BLaER1 treated with 17β-estradiol and CSF1 and Interleukin-3, amounts not matched to agents 10 nM and 100 nM (cell line): ENCODE measurements around the gene NUAK2.

ENCODE experiments used
- H3K27ac ChIP-seq, 11 experiments: shearing (Covaris generic); formaldehyde crosslinking; 2 replicates each; pipeline ENCODE4 v1.8.1; 2022
- H3K27me3 ChIP-seq, 11 experiments: shearing (Covaris generic); formaldehyde crosslinking; 2 replicates each; pipeline ENCODE4 v1.8.1; 2022
- H3K36me3 ChIP-seq, 11 experiments: shearing (Covaris generic); formaldehyde crosslinking; 2 replicates each; pipeline ENCODE4 v1.8.1; 2022
- H3K4me1 ChIP-seq, 10 experiments: shearing (Covaris generic); formaldehyde crosslinking; 2 replicates each; pipeline ENCODE4 v1.8.1; 2022
- H3K4me2 ChIP-seq, 11 experiments: shearing (Covaris generic); formaldehyde crosslinking; 2 replicates each; pipeline ENCODE4 v1.8.1; 2022
- H3K4me3 ChIP-seq, 10 experiments: shearing (Covaris generic); formaldehyde crosslinking; 2 replicates each; pipeline ENCODE4 v1.8.1; 2022
- H3K9ac ChIP-seq, 11 experiments: shearing (Covaris generic); formaldehyde crosslinking; 2 replicates each; pipeline ENCODE4 v1.8.1; 2022
- H3K9me3 ChIP-seq, 11 experiments: shearing (Covaris generic); formaldehyde crosslinking; replicated peaks in 1 of 11; 2 replicates each; pipeline ENCODE4 v1.8.1; 2022
- H4K20me1 ChIP-seq, 11 experiments: shearing (Covaris generic); formaldehyde crosslinking; 2 replicates each; pipeline ENCODE4 v1.8.1; 2022
- Cebpa-rat ChIP-seq, 11 experiments: shearing (Covaris generic); IDR thresholded peaks; 2 replicates each; pipeline ENCODE4 v1.8.1; 2022

NUAK2 gene

DNA sequence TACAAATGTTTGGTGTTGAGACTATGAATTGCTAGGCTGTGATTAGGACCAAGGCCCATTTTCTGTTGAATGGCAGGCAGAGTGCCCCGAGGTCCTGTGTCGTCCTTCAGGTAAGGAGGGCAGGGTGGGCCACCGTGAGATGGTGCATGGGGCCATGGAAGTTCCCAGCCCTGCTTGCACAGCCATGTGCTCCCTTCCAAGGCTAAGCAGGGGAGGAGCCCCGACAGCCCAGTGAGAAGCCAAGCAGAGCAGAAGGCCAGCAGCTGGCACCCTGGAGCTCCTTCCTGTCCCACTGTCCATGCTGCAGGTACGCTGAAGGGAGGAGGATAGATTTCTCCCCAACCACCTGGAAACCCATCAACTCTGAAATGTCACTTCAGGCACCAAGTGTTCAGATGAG lies 8.2 kb upstream of the NUAK2 start:
- no peak for TF ChIP-seq Cebpa-rat (IDR thresholded peaks at IDR 0.05)
- Histone ChIP-seq H3K36me3 (no peaks in the 10 kb centered on the region), H3K9me3 (no peaks in the 10 kb centered on the region), H3K27ac (no peak overlapping the region), H3K4me2 (no peak overlapping the region), H4K20me1 (peaks cover 0 to 14% (median 0%) of the 10 kb centered on the region in 11 experiments; a peak in 5 of 22 replicates), H3K9ac (no peak overlapping the region), H3K27me3 (peaks cover 0 to 9% (median 4%) of the 10 kb centered on the region in 11 experiments; a peak in 10 of 22 replicates), H3K4me3 (no peak overlapping the region), H3K4me1 (no peaks in the 10 kb centered on the region)

DNA sequence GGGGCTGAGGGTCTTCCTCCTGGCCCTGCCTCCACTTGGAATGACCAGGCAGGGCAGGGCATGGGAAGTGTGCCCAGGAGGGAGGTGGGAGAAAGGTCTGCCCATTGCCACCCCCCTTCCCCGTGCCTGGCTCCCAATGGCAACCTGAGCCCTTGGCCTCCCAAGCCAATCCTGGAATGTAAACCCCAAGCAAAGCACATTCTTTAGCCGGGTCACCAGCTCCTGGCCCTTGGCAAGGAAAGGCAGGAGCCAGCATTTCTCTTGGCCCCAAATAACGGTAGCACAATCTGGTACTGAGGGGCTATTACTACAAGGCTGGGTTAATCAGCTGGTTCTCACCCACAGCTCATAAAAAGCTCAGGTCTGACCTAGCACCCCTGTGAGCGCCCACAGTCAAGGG lies 6.9 kb upstream of the NUAK2 start:
- H3K27me3 ChIP-seq: peaks cover 4 to 22% (median 15%) of the 10 kb centered on the region in 11 experiments
- H3K4me3 ChIP-seq: no peak overlapping the region
- H3K9me3 ChIP-seq: no peaks in the 10 kb centered on the region
- no peak overlapping the region for H3K9ac ChIP-seq
- peaks cover 0 to 14% (median 0%) of the 10 kb centered on the region in 11 experiments; a peak in 4 of 22 replicates for H4K20me1 ChIP-seq
- no peaks in the 10 kb centered on the region for H3K4me1 ChIP-seq
- no peak overlapping the region for H3K27ac ChIP-seq
- no peak overlapping the region for H3K4me2 ChIP-seq
- no peak for TF ChIP-seq Cebpa-rat (IDR thresholded peaks at IDR 0.05)
- no peaks in the 10 kb centered on the region for H3K36me3 ChIP-seq

DNA sequence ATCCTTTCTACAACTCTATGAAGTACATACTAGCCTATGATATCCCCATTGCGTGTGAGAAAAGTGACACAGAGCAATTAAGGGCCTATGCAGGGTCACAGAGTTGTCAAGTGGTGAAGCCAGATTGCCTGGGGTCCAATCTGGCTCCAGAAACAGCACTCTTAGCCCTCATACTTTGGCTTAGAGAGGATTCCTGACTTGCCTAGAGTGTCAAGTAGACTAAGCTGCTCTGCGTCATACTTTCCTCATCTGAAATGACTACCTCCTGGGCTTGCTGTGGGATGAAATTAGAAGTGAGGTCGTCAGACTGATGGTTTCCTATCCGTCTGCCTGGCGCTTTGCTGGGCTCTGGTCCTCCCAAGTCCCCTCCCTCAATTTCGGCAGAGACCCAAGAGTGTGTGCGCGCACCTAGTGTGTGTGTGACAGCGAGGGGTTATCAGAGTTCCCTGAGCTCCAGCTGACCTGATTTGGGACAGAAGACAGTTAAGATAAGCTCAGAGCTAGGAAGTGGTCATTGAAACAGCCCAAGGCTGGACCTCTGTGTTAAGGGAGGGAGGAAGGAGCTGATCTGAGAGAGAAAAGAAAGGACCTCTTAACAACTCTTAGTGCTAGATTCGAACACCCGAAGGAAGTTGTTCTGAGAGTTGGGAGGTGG lies 5.4 kb upstream of the NUAK2 start:
- Histone ChIP-seq H3K4me3 (no peak overlapping the region), H3K27me3 (peaks cover 19 to 37% (median 30%) of the 10 kb centered on the region in 11 experiments), H3K36me3 (no peaks in the 10 kb centered on the region), H3K4me2 (no peak overlapping the region), H3K9ac (no peak overlapping the region), H4K20me1 (peaks cover 0 to 14% (median 0%) of the 10 kb centered on the region in 11 experiments; a peak in 4 of 22 replicates), H3K4me1 (peaks cover 0 to 2% (median under 1%) of the 10 kb centered on the region in 10 experiments; a peak in 5 of 20 replicates), H3K27ac (no peak overlapping the region), H3K9me3 (peaks cover 0 to 6% (median 2%) of the 10 kb centered on the region in 11 experiments; a peak in 9 of 22 replicates)
- no peak for TF ChIP-seq Cebpa-rat (IDR thresholded peaks at IDR 0.05)

DNA sequence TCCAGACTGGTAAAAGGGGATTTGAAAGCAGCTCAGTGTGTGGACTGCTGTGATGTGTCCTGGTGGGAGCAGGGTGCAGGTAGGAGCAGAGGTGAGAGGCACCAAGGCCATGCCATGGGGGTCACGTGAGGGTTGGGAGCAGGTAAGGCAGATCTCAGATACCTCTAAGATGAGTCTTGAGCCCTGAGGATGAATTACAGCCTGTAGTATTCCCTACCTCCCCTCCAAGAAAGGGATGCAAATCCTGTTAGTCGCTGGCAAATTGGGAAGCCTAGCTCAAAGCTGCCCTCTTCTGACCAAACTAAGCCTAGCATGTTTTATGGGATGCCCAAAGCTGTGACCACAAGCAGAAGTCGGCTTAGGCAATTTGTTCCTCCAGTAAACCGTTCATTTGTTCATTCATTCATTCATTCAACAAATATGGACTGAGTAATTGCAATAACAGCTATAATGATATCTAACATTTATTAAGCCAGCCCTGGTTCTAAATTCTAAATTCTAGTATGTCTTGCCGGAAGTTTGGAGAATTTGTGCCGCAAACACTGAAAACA lies 3.9 kb upstream of the NUAK2 start:
- H3K4me2 ChIP-seq: 0 out of 22 replicates have a peak overlapping the region, but pooled peaks of 1 of the 11 experiments have one; percentile 20

DNA sequence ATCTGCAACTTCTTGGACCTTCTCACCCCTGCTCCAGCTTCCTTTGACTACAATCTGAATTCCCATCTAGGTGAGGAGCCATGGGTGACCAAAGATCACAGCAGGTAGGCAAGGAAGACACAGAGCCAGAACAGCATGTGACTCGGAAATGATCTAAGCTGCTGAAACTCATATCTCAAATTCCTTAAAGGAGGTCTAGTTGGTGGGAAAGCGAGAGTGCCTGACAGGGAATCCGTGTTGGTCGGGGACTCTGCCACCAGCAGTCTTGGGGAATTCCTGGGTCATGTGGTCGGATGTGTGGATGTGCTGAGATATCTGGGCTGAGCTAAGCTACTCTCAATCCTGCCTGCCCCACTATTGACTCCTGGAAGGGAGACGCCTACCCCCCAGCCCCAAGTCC lies 3.2 kb upstream of the NUAK2 start:
- H3K27me3 ChIP-seq: peaks cover 34 to 59% (median 51%) of the 10 kb centered on the region in 11 experiments
- peaks cover 10 to 22% (median 20%) of the 10 kb centered on the region in 10 experiments; a peak in 19 of 20 replicates for H3K4me1 ChIP-seq
- H3K4me3 ChIP-seq: no peak overlapping the region
- H3K27ac ChIP-seq: no peak overlapping the region
- H4K20me1 ChIP-seq: peaks cover 0 to 12% (median 0%) of the 10 kb centered on the region in 11 experiments; a peak in 3 of 22 replicates
- H3K9me3 ChIP-seq: peaks cover 0 to 11% (median 5%) of the 10 kb centered on the region in 11 experiments; a peak in 10 of 22 replicates
- no peak for TF ChIP-seq Cebpa-rat (IDR thresholded peaks at IDR 0.05)
- H3K4me2 ChIP-seq: 0 out of 22 replicates have a peak overlapping the region, but pooled peaks of 1 of the 11 experiments have one; percentile 20
- no peak overlapping the region; a peak in 1 of 22 replicates for H3K9ac ChIP-seq
- H3K36me3 ChIP-seq: no peaks in the 10 kb centered on the region

More for the DNA sequence above, 3.9 kb upstream of the NUAK2 start:
- Histone ChIP-seq H3K9ac (no peak overlapping the region), H3K27me3 (peaks cover 34 to 52% (median 46%) of the 10 kb centered on the region in 11 experiments), H4K20me1 (peaks cover 0 to 14% (median 0%) of the 10 kb centered on the region in 11 experiments; a peak in 4 of 22 replicates), H3K4me3 (no peak overlapping the region), H3K4me1 (peaks cover 10 to 16% (median 15%) of the 10 kb centered on the region in 10 experiments; a peak in 19 of 20 replicates), H3K27ac (no peak overlapping the region), H3K9me3 (peaks cover 0 to 11% (median 5%) of the 10 kb centered on the region in 11 experiments; a peak in 10 of 22 replicates), H3K36me3 (no peaks in the 10 kb centered on the region)
- no peak for TF ChIP-seq Cebpa-rat (IDR thresholded peaks at IDR 0.05)

DNA sequence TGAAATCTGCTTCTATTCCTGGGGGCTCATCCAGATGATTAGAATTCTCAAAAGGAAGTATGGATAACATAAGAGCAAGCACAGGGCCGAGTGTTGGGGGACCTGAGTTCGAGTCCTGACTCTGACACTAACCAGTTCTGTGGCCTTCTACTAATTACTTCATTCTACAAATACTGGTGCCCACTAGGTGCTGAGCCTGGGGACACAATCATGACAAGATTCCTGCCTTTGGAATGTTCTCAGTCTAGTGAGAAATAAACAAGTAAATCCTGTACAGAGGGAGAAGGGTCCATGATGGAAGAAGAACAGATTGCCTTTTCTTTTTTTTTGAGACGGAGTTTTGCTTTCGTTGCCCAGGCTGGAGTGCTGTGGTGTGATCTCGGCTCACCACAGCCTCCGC lies 2.2 kb upstream of the NUAK2 start:
- H3K27ac ChIP-seq: no peak overlapping the region
- no peak for TF ChIP-seq Cebpa-rat (IDR thresholded peaks at IDR 0.05)
- peaks cover 0 to 11% (median 0%) of the 10 kb centered on the region in 11 experiments; a peak in 3 of 22 replicates for H4K20me1 ChIP-seq

DNA sequence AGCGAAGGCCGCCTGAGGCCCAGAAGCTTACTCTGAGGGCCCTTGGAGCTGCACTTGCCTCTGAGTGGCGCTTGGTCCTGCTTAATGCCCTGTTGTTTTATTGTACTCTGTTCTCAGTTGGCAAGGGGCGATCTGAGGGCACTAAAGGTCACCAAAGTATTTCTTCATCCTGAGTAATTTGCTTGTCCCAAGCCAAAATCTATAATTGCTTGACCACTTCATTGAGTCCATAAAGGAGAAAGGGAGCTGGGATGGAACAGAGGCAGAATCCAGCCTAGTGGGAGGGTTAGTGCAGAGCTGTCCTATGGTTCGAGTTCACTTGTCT lies 376 bp upstream of the NUAK2 start:
- no peak overlapping the region; a peak in 1 of 22 replicates for H3K9ac ChIP-seq
- H3K27me3 ChIP-seq: peaks cover 34 to 78% (median 64%) of the 10 kb centered on the region in 11 experiments
- H3K4me1 ChIP-seq: peaks cover 10 to 50% (median 32%) of the 10 kb centered on the region in 10 experiments; a peak in 19 of 20 replicates
- no peak for TF ChIP-seq Cebpa-rat (IDR thresholded peaks at IDR 0.05)
- H3K27ac ChIP-seq: no peak overlapping the region
- H3K9me3 ChIP-seq: peaks cover 0 to 11% (median 5%) of the 10 kb centered on the region in 11 experiments; a peak in 10 of 22 replicates
- H3K4me2 ChIP-seq: peak overlapping the region; percentile 74 to 96 (median 86)
- peaks cover 0 to 11% (median 0%) of the 10 kb centered on the region in 11 experiments; a peak in 4 of 22 replicates for H4K20me1 ChIP-seq
- no peaks in the 10 kb centered on the region for H3K36me3 ChIP-seq
- H3K4me3 ChIP-seq: peak overlapping the region in 9 of 10 experiments; percentile 28 to 78 (median 61); a peak in 15 of 20 replicates

More for the DNA sequence above, 2.2 kb upstream of the NUAK2 start:
- Histone ChIP-seq H3K36me3 (no peaks in the 10 kb centered on the region), H3K9ac (no peak overlapping the region), H3K4me2 (no peak overlapping the region), H3K4me3 (no peak overlapping the region), H3K4me1 (peaks cover 10 to 32% (median 29%) of the 10 kb centered on the region in 10 experiments; a peak in 19 of 20 replicates), H3K9me3 (peaks cover 0 to 11% (median 5%) of the 10 kb centered on the region in 11 experiments; a peak in 10 of 22 replicates), H3K27me3 (peaks cover 34 to 69% (median 60%) of the 10 kb centered on the region in 11 experiments)

DNA sequence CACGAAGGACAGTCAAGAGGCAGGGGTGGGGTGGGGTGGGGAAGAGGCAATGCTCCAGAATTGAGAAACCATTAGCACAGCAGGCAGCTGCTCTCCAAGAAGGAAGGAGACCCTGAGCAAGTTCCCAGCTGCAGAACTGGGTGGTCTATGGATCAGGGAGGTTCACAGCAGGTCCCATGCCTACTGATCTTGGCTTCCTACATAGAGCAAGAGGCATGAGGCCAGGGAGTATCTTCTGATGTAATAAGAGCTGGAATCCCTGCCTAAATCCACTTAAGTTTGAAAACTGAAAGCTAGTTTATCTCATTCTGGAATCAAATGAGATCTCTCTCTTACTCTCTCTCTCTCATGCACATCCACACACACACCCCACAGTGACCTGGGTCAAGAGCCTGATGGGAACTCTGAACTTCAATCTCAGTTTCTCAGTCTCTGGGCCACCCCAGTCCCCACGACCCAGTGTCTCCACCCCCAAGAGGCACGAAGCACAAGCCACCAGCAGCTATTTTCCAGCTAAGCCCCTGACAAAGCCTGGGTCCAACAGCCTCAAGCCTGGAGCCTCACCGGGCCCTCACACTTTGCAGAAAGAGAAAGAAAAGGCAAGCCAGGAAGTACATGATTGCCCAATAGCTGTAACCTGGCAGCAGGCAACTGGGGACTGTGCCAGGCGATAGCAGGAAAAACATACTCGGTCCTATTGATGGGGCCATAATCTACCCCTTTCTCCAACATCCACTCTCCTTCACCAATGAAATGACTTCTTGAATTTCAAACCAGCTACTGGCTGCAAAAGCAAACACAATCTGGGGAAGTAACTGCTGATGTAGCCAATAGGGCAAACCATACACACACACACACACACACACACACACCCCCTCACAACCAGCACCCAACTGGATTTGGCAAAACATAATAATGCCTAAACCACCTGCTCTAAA lies 2.2 kb downstream of the NUAK2 start:
- H3K4me2 ChIP-seq: peak overlapping the region in 10 of 11 experiments; percentile 14 to 96 (median 82); a peak in 17 of 22 replicates
- H3K27me3 ChIP-seq: peaks cover 30 to 68% (median 59%) of the 10 kb centered on the region in 11 experiments
- peaks cover 30 to 75% (median 57%) of the 10 kb centered on the region in 10 experiments for H3K4me1 ChIP-seq
- H3K27ac ChIP-seq: peak overlapping the region in 4 of 11 experiments; percentile 7 to 45 (median 38); a peak in 6 of 22 replicates
- no peaks in the 10 kb centered on the region for H3K36me3 ChIP-seq
- TF ChIP-seq Cebpa-rat (IDR thresholded peaks at IDR 0.05): peak in 9 of 11 experiments; percentile 24 to 88 (median 73); a peak in 11 of 22 replicates
- no peak overlapping the region; a peak in 2 of 22 replicates for H3K9ac ChIP-seq
- H3K9me3 ChIP-seq: peaks cover 0 to 11% (median 5%) of the 10 kb centered on the region in 11 experiments; a peak in 10 of 22 replicates
- H3K4me3 ChIP-seq: peak overlapping the region in 2 of 10 experiments; percentile 19 to 78; a peak in 2 of 20 replicates
- H4K20me1 ChIP-seq: peaks cover 0 to 5% (median 0%) of the 10 kb centered on the region in 11 experiments; a peak in 2 of 22 replicates
